Measurements from ENCODE around the gene FAM227B.

GRCh38 chr15:49380912-49381311 lies 239.7 kb downstream of the FAM227B start:
- no peak for TF ChIP-seq ZNF510 (CRISPR knock-in tag; IDR thresholded peaks at IDR 0.05; ENCODE audit: low read depth)
- no peak for TF ChIP-seq ISX (CRISPR knock-in tag; conservative IDR thresholded peaks at IDR 0.05)
- no peak for TF ChIP-seq THRA (CRISPR knock-in tag; IDR thresholded peaks at IDR 0.05; ENCODE audit: borderline replicate concordance)

Measured in HepG2 (cell line).